CD4-positive, alpha-beta T cell treated with Interleukin-17A for 1 hour (primary cell): ENCODE data around the gene NOP53.
A peak's percentile ranks its signal among the peaks of the same experiment; 100 is the strongest.
"Not testable (repeated sequence)": the region's sequence is repeated elsewhere in the genome, so short reads cannot be mapped to it uniquely, and the experiment has no call there.

Source experiments
- DNase-seq: peaks from one replicate; pipeline ENCODE4 v3.0.0-alpha.2; 2020

NOP53 gene

GRCh38 chr19:47718415-47719046, 26.8 kb upstream of the NOP53 start:
- not testable (repeated sequence) for DNase-seq

GRCh38 chr19:47719047-47719859, 26.1 kb upstream of the NOP53 start:
- no peak for DNase-seq

GRCh38 chr19:47720669-47721422, 24.5 kb upstream of the NOP53 start:
- DNase-seq: no peak

GRCh38 chr19:47723581-47723940, 21.8 kb upstream of the NOP53 start:
- DNase-seq: no peak

- no peak for DNase-seq
Measured at GRCh38 chr19:47725759-47726401, 19.5 kb upstream of the NOP53 start.

- DNase-seq: no peak
Measured at GRCh38 chr19:47726467-47726866, 18.9 kb upstream of the NOP53 start.

GRCh38 chr19:47728295-47728694, 17.1 kb upstream of the NOP53 start:
- not testable (repeated sequence) for DNase-seq

GRCh38 chr19:47729468-47729798, 15.9 kb upstream of the NOP53 start:
- no peak for DNase-seq

- DNase-seq: peak; percentile 14
Measured at GRCh38 chr19:47729799-47730520, 15.4 kb upstream of the NOP53 start.

- DNase-seq: no peak
Measured at GRCh38 chr19:47730521-47730889, 14.8 kb upstream of the NOP53 start.

GRCh38 chr19:47730910-47731309, 14.4 kb upstream of the NOP53 start:
- DNase-seq: no peak

GRCh38 chr19:47735131-47735530, 10.2 kb upstream of the NOP53 start:
- DNase-seq: no peak

- no peak for DNase-seq
Measured at GRCh38 chr19:47740866-47741519, 4.4 kb upstream of the NOP53 start.

- no peak for DNase-seq
Measured at GRCh38 chr19:47741544-47742140, 3.7 kb upstream of the NOP53 start.

GRCh38 chr19:47742634-47743033, 2.7 kb upstream of the NOP53 start:
- DNase-seq: no peak

- not testable (repeated sequence) for DNase-seq
Measured at GRCh38 chr19:47746129-47746528, 783 bp downstream of the NOP53 start.

- DNase-seq: no peak
Measured at GRCh38 chr19:47749326-47749725, 4.0 kb downstream of the NOP53 start.

- DNase-seq: no peak
Measured at GRCh38 chr19:47750752-47751151, 5.4 kb downstream of the NOP53 start.

- DNase-seq: no peak
Measured at GRCh38 chr19:47752440-47753211, 7.3 kb downstream of the NOP53 start.

GRCh38 chr19:47754206-47755064, 9.1 kb downstream of the NOP53 start:
- no peak for DNase-seq
